ENCODE results near the gene NFATC2. TPM values are rescaled to one million over a fixed set of nuclear protein-coding genes. Genes with fewer than 3 reads are reported as not detected.

NFATC2 gene
- total RNA-seq, 2 donors from 2014 or later, result 11.9 to 24.5 TPM

Other genes starting within 250 kb of the NFATC2 start
- gene ATP9A, start 225.7 kb upstream of the NFATC2 start, total RNA-seq, result 10 to 100 TPM; 54.4 TPM